Hepatocyte (in vitro differentiated cells): ENCODE measurements around the gene TECPR1. TPM values are rescaled to one million over a fixed set of nuclear protein-coding genes. Genes with fewer than 3 reads are reported as not detected.

Experiments
- DNase-seq: peaks from one replicate; pipeline ENCODE4 v3.0.0-alpha.2; 2016; ENCODE audit warnings: low spot score
- H2AFZ ChIP-seq: fragments of 200-600 bp; sonication (generic); 2 replicates; pipeline ENCODE4 v1.6.0; 2016; ENCODE audit warnings: antibody characterized with exemption, mild to moderate bottlenecking
- H3K27ac ChIP-seq: fragments of 200-600 bp; sonication (generic); 2 replicates; pipeline ENCODE4 v1.5.1; 2016; ENCODE audit warnings: mild to moderate bottlenecking
- H3K27me3 ChIP-seq: fragments of 200-600 bp; sonication (generic); 2 replicates; pipeline ENCODE4 v1.6.1; 2016
- H3K36me3 ChIP-seq: fragments of 200-600 bp; sonication (generic); replicated peaks from 2 replicates; pipeline ENCODE4 v1.5.1; 2016; ENCODE audit warnings: low read depth; ENCODE audit not compliant: insufficient read depth
- H3K4me1 ChIP-seq: fragments of 200-600 bp; sonication (generic); 2 replicates; pipeline ENCODE4 v1.5.1; 2016; ENCODE audit warnings: mild to moderate bottlenecking, moderate library complexity; ENCODE audit not compliant: insufficient read depth
- H3K4me2 ChIP-seq: fragments of 200-600 bp; sonication (generic); 2 replicates; pipeline ENCODE4 v1.6.0; 2016
- H3K4me3 ChIP-seq: fragments of 200-600 bp; sonication (generic); 2 replicates; pipeline ENCODE4 v1.5.1; 2016; ENCODE audit warnings: mild to moderate bottlenecking
- H3K79me2 ChIP-seq: fragments of 200-600 bp; sonication (generic); 2 replicates; pipeline ENCODE4 v1.6.0; 2017; ENCODE audit warnings: mild to moderate bottlenecking
- H3K9me2 ChIP-seq: fragments of 200-600 bp; sonication (generic); replicated peaks from 2 replicates; pipeline ENCODE4 v1.6.0; 2017; ENCODE audit warnings: mild to moderate bottlenecking; ENCODE audit not compliant: insufficient read depth
- H3K9me3 ChIP-seq: fragments of 200-600 bp; sonication (generic); 2 replicates; pipeline ENCODE4 v1.5.1; 2016; ENCODE audit warnings: low read depth, mild to moderate bottlenecking
- H4K20me1 ChIP-seq: fragments of 200-600 bp; sonication (generic); 2 replicates; pipeline ENCODE4 v1.6.0; 2016; ENCODE audit warnings: mild to moderate bottlenecking; ENCODE audit not compliant: insufficient read depth, poor library complexity, severe bottlenecking
- CTCF ChIP-seq: fragments of 200-600 bp; sonication (generic); IDR thresholded peaks from 2 replicates; pipeline ENCODE4 v1.5.1; 2016; ENCODE audit warnings: antibody characterized with exemption, mild to moderate bottlenecking; ENCODE audit not compliant: poor library complexity
- EZH2 ChIP-seq: fragments of 200-600 bp; sonication (generic); IDR thresholded peaks from 2 replicates; pipeline ENCODE4 v1.6.1; 2016; ENCODE audit warnings: antibody characterized with exemption, mild to moderate bottlenecking, borderline replicate concordance
- EZH2phosphoT487 ChIP-seq: fragments of 200-600 bp; sonication (generic); IDR thresholded peaks from one replicate; pipeline ENCODE4 v1.6.1; 2018; ENCODE audit warnings: antibody characterized with exemption, mild to moderate bottlenecking, low read depth, moderate library complexity; ENCODE audit not compliant: unreplicated experiment, severe bottlenecking
- WGBS: methylation state at CpG from one replicate; pipeline ENCODE4 v1.1.6; 2016; ENCODE audit warnings: low lambda C conversion rate; ENCODE audit errors: missing lambda C conversion rate; 5-methylcytosine and 5-hydroxymethylcytosine counted together
- polyA plus RNA-seq: library from polyadenylated mRNA; unstranded; fragments of >200 nt; fragmentation: Nextera tagmentation; extraction: Ambion mirVana; gene quantifications from 2 replicates; pipeline ENCODE4 v1.2.1, GENCODE V29; 2016
- total RNA-seq: library from RNA; depleted of rRNA; stranded (reverse); fragments of >200 nt; gene quantifications from 2 replicates; pipeline ENCODE4 v1.2.3, GENCODE V29; 2014

TECPR1 gene
- total and polyA plus RNA-seq, 2 experiments from 2014 or later: 9.8 to 10.7 TPM

GRCh38 chr7:98242342-98242741 lies 9.7 kb downstream of the TECPR1 start:
- DNase-seq: no peak
- H3K27ac ChIP-seq: no peak overlapping the region
- no peaks in the 10 kb centered on the region for H4K20me1 ChIP-seq
- no peaks in the 10 kb centered on the region for H3K36me3 ChIP-seq
- TF ChIP-seq EZH2 (no peak), EZH2phosphoT487 (no peak), CTCF (no peak)
- no peak overlapping the region for H3K4me2 ChIP-seq
- H2AFZ ChIP-seq: no peak overlapping the region
- no peaks in the 10 kb centered on the region for H3K79me2 ChIP-seq
- no peaks in the 10 kb centered on the region for H3K4me1 ChIP-seq
- WGBS: no CpG with 5 or more reads among the region's 1 CpG
- H3K4me3 ChIP-seq: no peak overlapping the region
- no peaks in the 10 kb centered on the region for H3K9me3 ChIP-seq
- H3K9me2 ChIP-seq: no peaks in the 10 kb centered on the region
- H3K27me3 ChIP-seq: no peaks in the 10 kb centered on the region

GRCh38 chr7:98241674-98242241 lies 10.3 kb downstream of the TECPR1 start:
- TF ChIP-seq EZH2phosphoT487 (no peak), EZH2 (no peak), CTCF (no peak)
- no peak overlapping the region for H3K27ac ChIP-seq
- no peaks in the 10 kb centered on the region for H3K9me3 ChIP-seq
- H3K36me3 ChIP-seq: no peaks in the 10 kb centered on the region
- no peaks in the 10 kb centered on the region for H3K9me2 ChIP-seq
- no peak overlapping the region for H3K4me2 ChIP-seq
- no peaks in the 10 kb centered on the region for H3K4me1 ChIP-seq
- WGBS: 86% methylated on average over 13 of the region's 16 CpGs
- H3K4me3 ChIP-seq: no peak overlapping the region
- no peaks in the 10 kb centered on the region for H3K27me3 ChIP-seq
- DNase-seq: no peak
- no peaks in the 10 kb centered on the region for H4K20me1 ChIP-seq
- H2AFZ ChIP-seq: no peak overlapping the region
- no peaks in the 10 kb centered on the region for H3K79me2 ChIP-seq

- WGBS: 71% methylated on average over 19 of the region's 19 CpGs
- Histone ChIP-seq H3K27ac (no peak overlapping the region), H4K20me1 (no peaks in the 10 kb centered on the region)
These were observed 10.9 kb downstream of the TECPR1 start for GRCh38 chr7:98240961-98241673.

More at GRCh38 chr7:98240961-98241673, 10.9 kb downstream of the TECPR1 start:
- H3K27me3 ChIP-seq: no peaks in the 10 kb centered on the region
- H2AFZ ChIP-seq: no peak overlapping the region
- no peaks in the 10 kb centered on the region for H3K9me3 ChIP-seq
- TF ChIP-seq CTCF: peak; percentile 63
- no peak for TF ChIP-seq EZH2phosphoT487
- no peak for TF ChIP-seq EZH2
- H3K36me3 ChIP-seq: no peaks in the 10 kb centered on the region
- H3K4me3 ChIP-seq: no peak overlapping the region
- peak; percentile 59 for DNase-seq
- H3K4me2 ChIP-seq: no peak overlapping the region
- H3K4me1 ChIP-seq: no peaks in the 10 kb centered on the region
- H3K79me2 ChIP-seq: no peaks in the 10 kb centered on the region
- no peaks in the 10 kb centered on the region for H3K9me2 ChIP-seq
